Measurements from ENCODE around the gene ADCY2.
A peak's percentile ranks its signal among the peaks of the same experiment; 100 is the strongest.

The ADCY2 gene

DNA sequence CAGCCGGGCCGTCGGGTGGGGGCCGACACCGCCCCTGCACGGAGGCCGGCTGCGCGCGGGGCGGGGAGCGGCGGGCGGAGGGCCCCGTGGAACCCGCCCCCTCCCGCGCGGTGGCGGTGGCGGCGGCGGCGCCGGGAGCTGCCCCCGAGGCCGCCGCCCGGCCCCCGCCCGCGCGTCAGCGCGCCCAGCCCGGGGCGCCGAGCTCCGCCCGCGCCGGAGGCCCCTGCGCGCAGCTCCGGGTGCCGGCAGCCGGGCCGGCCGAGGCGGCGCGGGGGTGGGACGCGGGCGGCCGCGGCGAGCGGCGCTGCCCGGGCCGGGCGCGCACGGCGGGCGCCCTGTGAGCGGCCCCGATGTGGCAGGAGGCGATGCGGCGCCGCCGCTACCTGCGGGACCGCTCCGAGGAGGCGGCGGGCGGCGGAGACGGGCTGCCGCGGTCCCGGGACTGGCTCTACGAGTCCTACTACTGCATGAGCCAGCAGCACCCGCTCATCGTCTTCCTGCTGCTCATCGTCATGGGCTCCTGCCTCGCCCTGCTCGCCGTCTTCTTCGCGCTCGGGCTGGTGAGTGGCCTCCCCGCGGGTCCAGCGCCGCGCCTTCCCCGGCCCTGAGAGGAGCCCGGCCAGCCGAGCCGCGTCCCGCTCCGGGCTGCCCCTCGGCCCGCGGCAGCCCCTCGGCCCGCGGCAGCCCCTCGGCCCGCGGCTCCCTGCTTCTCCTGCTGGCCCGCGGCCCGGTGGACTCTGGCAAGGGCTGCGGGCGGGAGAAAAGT lies at the start of gene ADCY2:
TSS of gene ADCY2 (plus strand) at position 192 of the 766 bp plus-strand sequence. CDS start at position 351, 159 bp downstream.
- DNase-seq (ENCODE audit: low read depth), result no peak

GRCh38 chr5:7347377-7347776 lies 48.6 kb upstream of the ADCY2 start:
- DNase-seq (ENCODE audit: low read depth), result no peak

DNA sequence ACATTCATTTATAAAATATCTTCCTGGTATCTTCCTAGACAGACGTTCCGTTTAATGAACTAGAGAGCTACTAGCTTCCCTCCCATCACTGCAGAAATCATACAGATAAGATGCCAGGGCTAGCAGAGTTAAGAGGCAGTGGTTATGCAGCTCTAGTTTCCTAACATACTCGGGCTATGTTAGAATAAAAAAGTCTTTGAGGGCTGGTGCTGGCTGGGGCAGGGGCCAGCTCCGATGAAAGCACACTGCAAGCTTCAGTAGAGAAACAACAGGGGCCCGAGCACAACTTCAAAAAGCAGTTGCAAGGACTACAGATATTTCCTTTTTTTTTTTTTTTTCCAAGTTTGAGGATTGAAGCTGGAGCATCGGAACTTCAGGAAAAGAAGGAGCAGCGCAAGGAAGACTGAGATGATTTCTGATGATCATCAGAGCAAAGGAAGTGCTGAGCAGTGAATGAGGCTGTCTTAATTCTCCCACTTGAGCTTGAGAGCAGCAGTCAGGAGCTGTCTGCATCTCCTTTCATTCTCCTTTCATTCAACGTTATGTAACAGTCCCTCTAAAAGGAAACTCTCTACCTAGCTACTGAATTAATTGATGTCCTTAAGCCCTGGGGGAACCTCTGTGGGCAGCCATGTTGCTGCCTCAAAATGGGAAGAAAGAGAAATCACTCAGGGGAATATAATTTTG lies 47.6 kb upstream of the ADCY2 start:
- DNase-seq (ENCODE audit: low read depth), result no peak

GRCh38 chr5:7361593-7361992 lies 34.3 kb upstream of the ADCY2 start:
- DNase-seq (ENCODE audit: low read depth), result no peak

- no peak for DNase-seq (ENCODE audit: low read depth)
These were observed 32.8 kb upstream of the ADCY2 start for GRCh38 chr5:7363067-7363677.

DNA sequence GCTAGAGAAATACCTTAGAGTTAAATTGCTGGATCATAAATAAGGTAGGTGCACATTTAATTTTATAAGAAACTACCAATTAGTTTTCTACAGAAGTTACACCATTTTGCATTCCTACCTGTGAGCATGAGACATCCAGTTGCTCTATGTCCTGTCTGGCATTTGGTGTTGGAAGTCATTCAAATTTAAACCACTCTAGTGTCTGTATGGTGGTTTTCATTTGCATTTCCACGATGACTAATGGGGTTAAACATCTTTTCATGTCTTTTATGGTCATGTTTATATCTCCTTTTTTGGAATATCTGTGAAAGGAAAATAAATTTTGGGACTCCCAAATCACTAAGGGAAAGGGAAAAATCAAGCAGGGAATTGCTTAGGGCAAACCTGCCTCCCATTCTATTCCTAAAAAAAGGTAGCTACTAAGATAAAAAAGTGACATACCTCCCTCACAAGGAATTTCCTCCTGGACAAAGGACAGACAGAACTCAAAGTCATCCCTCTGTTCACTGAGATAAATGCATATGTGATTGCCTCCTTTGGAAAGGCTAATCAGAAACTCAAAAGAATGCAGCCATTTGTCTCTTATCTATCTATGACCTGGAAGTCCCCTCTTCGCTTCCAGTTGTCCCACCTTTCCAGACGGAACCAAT lies 31.6 kb upstream of the ADCY2 start:
- no peak for DNase-seq (ENCODE audit: low read depth)

- DNase-seq (ENCODE audit: low read depth), result no peak
These were observed 28.2 kb upstream of the ADCY2 start for GRCh38 chr5:7367780-7368179.

DNA sequence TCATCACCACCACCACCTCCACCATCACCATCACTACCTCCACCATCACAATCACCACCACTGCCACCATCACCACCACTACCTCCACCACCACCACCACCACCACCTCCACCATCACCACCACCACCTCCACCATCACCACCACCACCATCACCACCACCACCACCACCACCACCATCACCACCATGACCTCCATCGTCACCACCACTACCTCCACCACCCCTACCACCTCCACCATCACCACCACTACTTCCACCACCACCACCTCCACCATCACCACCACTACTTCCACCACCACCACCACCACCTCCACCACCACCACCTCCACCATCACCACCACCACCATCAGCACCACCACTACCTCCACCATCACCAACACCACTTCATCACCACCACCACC lies 23.5 kb upstream of the ADCY2 start:
- no peak for DNase-seq (ENCODE audit: low read depth)

- no peak for DNase-seq (ENCODE audit: low read depth)
These were observed 21.8 kb upstream of the ADCY2 start for GRCh38 chr5:7374186-7374585.

DNA sequence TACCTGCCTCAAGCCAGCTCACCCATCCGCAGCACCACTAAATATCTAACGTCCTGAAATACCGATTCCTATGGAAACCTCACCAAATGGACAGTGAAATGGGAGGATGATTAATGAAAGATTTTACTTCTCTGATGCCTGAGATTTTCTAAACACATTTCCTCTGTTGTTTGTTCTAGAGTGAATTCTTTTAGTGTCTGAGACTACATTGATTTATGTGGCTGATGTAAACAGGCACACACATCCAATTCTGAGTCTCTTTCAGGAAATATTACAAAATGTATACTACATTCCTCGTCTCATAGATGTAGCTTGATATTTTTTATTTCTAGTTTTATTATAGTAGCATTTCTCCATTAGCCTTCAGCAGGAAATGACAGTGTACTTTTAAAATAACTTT lies 20.5 kb upstream of the ADCY2 start:
- DNase-seq (ENCODE audit: low read depth), result no peak

DNA sequence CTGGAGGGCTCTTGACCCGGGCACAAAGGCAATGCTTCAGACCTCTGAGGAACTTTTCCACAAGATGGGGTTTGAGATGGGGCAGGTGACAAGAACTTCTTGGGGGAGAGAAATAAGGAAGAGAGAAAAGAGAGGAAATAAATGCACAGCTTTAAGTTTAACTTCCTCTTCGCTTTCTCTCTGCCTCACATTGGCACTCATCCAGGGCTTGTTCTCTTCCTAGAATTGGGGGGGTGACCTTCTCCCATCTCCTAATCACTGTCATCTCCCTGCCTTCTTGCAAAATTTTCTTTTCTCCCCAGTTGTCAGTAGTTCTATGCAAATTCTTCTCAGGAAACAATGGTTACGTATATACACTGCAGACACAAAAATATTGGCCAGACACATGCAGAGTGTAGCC lies 19.1 kb upstream of the ADCY2 start:
- no peak for DNase-seq (ENCODE audit: low read depth)

DNA sequence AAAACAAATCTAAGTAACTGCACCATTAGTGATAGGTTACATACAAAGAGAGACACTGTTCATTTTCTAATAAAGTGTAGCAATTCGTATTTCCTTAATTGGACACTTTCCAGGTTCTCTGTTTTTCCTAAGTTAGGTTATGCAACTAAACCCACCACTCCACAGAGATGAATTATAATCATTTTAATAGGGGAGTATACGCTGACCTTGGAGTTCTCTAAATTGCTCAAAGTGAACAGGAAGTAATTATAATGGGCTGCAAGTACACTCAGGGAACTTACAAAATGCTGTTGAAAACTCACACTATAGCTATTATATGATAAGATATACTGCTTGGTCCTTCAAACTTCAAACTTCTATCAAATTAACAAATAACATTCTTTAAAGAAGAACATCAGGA lies 18.2 kb upstream of the ADCY2 start:
- DNase-seq (ENCODE audit: low read depth), result no peak

DNA sequence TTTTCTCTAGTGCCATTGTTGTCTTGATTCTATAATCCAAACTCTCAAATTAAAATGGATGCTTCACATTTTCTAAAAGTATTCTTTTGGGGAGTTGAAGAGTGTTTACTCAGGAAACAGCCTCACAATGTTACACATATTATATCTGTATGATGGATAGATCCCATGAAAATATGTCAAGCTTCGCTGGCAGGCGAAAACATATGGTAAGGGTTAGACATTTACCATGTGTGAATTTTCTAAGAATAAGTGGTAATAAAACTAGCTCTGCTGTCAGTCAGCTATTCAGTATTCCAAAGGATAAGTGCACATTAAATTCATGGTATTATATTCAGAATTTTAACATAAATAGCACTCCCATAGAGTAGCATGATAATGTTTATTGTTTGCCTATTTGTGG lies 13.3 kb upstream of the ADCY2 start:
- no peak for DNase-seq (ENCODE audit: low read depth)

DNA sequence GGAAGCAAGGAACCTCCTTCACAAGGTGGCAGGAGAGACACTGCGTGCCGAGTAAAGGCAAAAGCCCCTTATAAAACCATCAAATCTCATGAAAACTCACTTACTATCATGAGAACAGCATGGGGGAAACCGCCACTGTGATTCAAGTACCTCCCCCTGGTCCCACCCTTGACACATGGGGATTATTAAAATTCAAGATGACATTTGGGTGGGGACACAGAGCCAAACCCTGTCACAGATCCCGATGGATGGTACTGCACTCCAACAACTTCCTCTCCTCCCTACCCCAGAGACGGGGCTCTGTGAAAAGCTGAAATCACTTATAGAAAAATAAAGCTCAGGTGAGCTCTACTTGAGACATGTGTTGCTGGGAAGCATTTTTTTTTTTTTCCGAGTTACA lies 10.3 kb upstream of the ADCY2 start:
- DNase-seq (ENCODE audit: low read depth), result no peak

DNA sequence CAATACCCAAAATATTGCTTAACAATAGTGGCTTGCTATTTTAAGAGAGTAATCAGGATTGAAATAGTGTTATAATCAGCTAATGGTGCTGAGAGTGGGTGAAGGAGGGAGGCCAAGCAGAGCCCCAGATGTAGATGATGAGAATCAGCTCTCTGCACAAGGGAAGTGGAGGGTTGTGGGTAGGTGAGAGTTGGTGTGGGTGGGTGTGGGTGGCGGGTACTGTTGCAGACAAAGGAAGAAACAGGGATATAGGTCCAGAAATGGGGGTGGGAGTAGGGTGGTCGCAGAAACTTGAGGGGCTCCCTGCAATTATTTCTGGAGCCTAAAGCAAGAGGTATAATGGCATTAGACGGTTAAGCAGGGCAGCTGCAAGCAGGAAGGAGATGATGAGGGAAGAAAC lies 7.4 kb upstream of the ADCY2 start:
- no peak for DNase-seq (ENCODE audit: low read depth)

DNA sequence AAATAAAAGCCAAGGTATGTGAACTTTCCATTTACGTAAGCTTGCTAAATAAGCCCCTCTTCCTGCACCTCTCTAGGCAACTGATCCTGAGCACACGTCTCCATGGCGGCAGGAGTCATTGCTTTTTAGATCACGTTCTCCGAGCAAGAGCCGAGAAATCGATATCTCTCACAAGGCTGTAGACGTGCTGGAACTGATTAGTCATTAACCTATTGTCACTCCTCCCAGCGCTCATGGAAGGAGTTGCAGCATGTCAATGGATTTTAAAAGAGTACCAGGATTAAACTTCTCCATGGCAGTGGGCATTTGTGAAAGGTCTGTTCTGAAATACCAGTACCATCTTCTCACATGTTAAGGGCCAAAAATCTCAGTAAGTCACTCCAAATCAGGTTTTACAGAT lies 4.7 kb upstream of the ADCY2 start:
- no peak for DNase-seq (ENCODE audit: low read depth)

GRCh38 chr5:7391814-7392692 lies 3.9 kb upstream of the ADCY2 start:
- DNase-seq (ENCODE audit: low read depth), result peak; percentile 25

DNA sequence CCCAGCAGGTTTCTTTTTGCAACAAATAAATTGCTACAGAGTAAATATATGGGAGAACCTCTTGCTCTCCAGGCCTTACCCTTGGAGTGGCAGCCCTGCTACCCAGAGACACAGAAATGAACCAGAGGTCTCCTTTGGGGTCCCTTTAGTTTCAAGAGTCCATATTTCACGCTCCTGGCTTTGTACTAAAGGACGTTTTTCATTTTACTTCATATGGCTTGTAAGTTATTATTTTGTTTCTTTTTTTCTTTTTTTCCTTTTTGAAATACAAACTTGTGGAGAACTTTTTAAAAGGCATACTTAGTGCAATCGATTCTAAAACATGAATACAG lies 3.3 kb upstream of the ADCY2 start:
- no peak for DNase-seq (ENCODE audit: low read depth)

GRCh38 chr5:7393921-7394799 lies 1.8 kb upstream of the ADCY2 start:
- DNase-seq (ENCODE audit: low read depth), result no peak

- DNase-seq (ENCODE audit: low read depth), result no peak
These were observed 978 bp upstream of the ADCY2 start for GRCh38 chr5:7394889-7395431.
